ENCODE measurements around the gene CXCL17.

Gene CXCL17
- long read RNA-seq, partial matches to known transcripts: 0 of 2 reads
- long read RNA-seq, other reads (novel, unspliced or antisense): 2 of 2 reads

GRCh38 chr19:42442833-42443232 lies at the start of gene CXCL17:
TSS of gene CXCL17 (minus strand) at chr19:42442946. CDS start at chr19:42442832, 114 bp downstream.
- TF ChIP-seq SPI1 (IDR thresholded peaks at IDR 0.05; ENCODE audit: borderline replicate concordance, low read depth) (no peak), CTCF (IDR thresholded peaks at IDR 0.05; ENCODE audit: insufficient read depth, low read length) (no peak)
- H3K27ac ChIP-seq (replicated peaks): no peak within 1 kb of the TSS
- no peak within 1 kb of the TSS for H3K4me3 ChIP-seq (replicated peaks; ENCODE audit: insufficient read depth, low read length)
- H3K27me3 ChIP-seq (ENCODE audit: insufficient read depth, poor library complexity, severe bottlenecking): no peaks in the 10 kb centered on the region
- no peak for DNase-seq (ENCODE audit: low read depth in 1 of 2, low spot score in 1 of 2)

GRCh38 chr19:42488783-42489521 lies 46.2 kb upstream of the CXCL17 start:
- peaks cover 4% of the 10 kb centered on the region for H3K27me3 ChIP-seq (ENCODE audit: insufficient read depth, poor library complexity, severe bottlenecking)
- no peak for DNase-seq (ENCODE audit: low read depth in 1 of 2, low spot score in 1 of 2)
- H3K27ac ChIP-seq (replicated peaks): no peak overlapping the region
- TF ChIP-seq REST (IDR thresholded peaks at IDR 0.05; ENCODE audit: insufficient replicate concordance, low read depth) (no peak), POLR2AphosphoS5 (IDR thresholded peaks at IDR 0.05; ENCODE audit: low read depth) (no peak), SPI1 (IDR thresholded peaks at IDR 0.05; ENCODE audit: borderline replicate concordance, low read depth) (no peak), GABPA (IDR thresholded peaks at IDR 0.05; ENCODE audit: low read depth) (no peak), CTCF (IDR thresholded peaks at IDR 0.05; ENCODE audit: insufficient read depth, low read length) (no peak)
- no peak overlapping the region for H3K4me3 ChIP-seq (replicated peaks; ENCODE audit: insufficient read depth, low read length)

GRCh38 chr19:42487798-42488178 lies 45.0 kb upstream of the CXCL17 start:
- DNase-seq (ENCODE audit: low read depth in 1 of 2, low spot score in 1 of 2): no peak
- TF ChIP-seq GABPA (IDR thresholded peaks at IDR 0.05; ENCODE audit: low read depth) (no peak), CTCF (IDR thresholded peaks at IDR 0.05; ENCODE audit: insufficient read depth, low read length) (no peak), POLR2AphosphoS5 (IDR thresholded peaks at IDR 0.05; ENCODE audit: low read depth) (no peak), REST (IDR thresholded peaks at IDR 0.05; ENCODE audit: insufficient replicate concordance, low read depth) (no peak), SPI1 (IDR thresholded peaks at IDR 0.05; ENCODE audit: borderline replicate concordance, low read depth) (no peak)
- peaks cover 4% of the 10 kb centered on the region for H3K27me3 ChIP-seq (ENCODE audit: insufficient read depth, poor library complexity, severe bottlenecking)
- no peak overlapping the region for H3K4me3 ChIP-seq (replicated peaks; ENCODE audit: insufficient read depth, low read length)
- no peak overlapping the region for H3K27ac ChIP-seq (replicated peaks)
